ENCODE results near the gene MKRN2. TPM values are rescaled to one million over a fixed set of nuclear protein-coding genes. Genes with fewer than 3 reads are reported as not detected.

MKRN2 gene
- polyA plus RNA-seq, 3 donors = 18.2 to 30.9 (median 29.6) TPM

GRCh38 chr3:12521010-12521409 lies 35.9 kb upstream of the MKRN2 start:
- H2AFZ ChIP-seq (ENCODE audit: insufficient read depth, low read depth, low read length, poor library complexity, severe bottlenecking) = no peak overlapping the region
- no peaks in the 10 kb centered on the region for H3K79me2 ChIP-seq (ENCODE audit: insufficient read depth, low read length)
- Mint-ChIP-seq H3K4me1 (no peaks in the 10 kb centered on the region), H3K9me3 (peaks cover 0 to 2% (median 0%) of the 10 kb centered on the region in 7 donors), H3K36me3 (peaks cover 30 to 48% of the 10 kb centered on the region in 2 donors), H3K27ac (no peak overlapping the region), H3K27me3 (ENCODE audit: low read depth in 3 of 3) (no peaks in the 10 kb centered on the region), H3K4me3 (no peak overlapping the region)
- H3K9me3 ChIP-seq (replicated peaks in 1 of 2; ENCODE audit: control insufficient read depth in 1 of 2, insufficient read depth in 1 of 2, low read length in 2 of 2) = no peaks in the 10 kb centered on the region
- H3K4me1 ChIP-seq (ENCODE audit: control insufficient read depth in 1 of 2, insufficient read depth in 2 of 2, low read length in 2 of 2) = no peaks in the 10 kb centered on the region
- no peak overlapping the region for H3K4me2 ChIP-seq (replicated peaks; ENCODE audit: extremely low read depth, low read length, poor library complexity, severe bottlenecking)
- no peak overlapping the region for H3K27ac ChIP-seq (ENCODE audit: low read depth in 1 of 2, low read length in 2 of 2)
- H3K36me3 ChIP-seq (replicated peaks in 1 of 2; ENCODE audit: control insufficient read depth in 1 of 2, insufficient read depth in 2 of 2, low read length in 2 of 2) = peaks cover 14 to 41% of the 10 kb centered on the region in 2 donors
- no peaks in the 10 kb centered on the region for H4K20me1 ChIP-seq (ENCODE audit: insufficient read depth, low read length)
- intact Hi-C loops (cut with micrococcal nuclease) = no loop called here
- H3K4me3 ChIP-seq (replicated peaks in 1 of 3; ENCODE audit: low read depth in 2 of 3, low read length in 3 of 3) = no peak overlapping the region
- H3K27me3 ChIP-seq (ENCODE audit: control insufficient read depth in 2 of 2, insufficient read depth in 2 of 2, low read length in 2 of 2) = no peaks in the 10 kb centered on the region
- DNase-seq = no peak
- 100% methylated on average over 1 of the region's 2 CpGs for WGBS (ENCODE audit: insufficient coverage)
- H3K9ac ChIP-seq (ENCODE audit: insufficient read depth, low read length, poor library complexity, severe bottlenecking) = no peak overlapping the region
- TF ChIP-seq CTCF (IDR thresholded peaks at IDR 0.05) = no peak

- peaks cover 0 to 2% (median 0%) of the 10 kb centered on the region in 7 donors for H3K9me3 Mint-ChIP-seq
- no peak overlapping the region for H3K9ac ChIP-seq (ENCODE audit: insufficient read depth, low read length, poor library complexity, severe bottlenecking)
- H3K4me3 ChIP-seq (replicated peaks in 1 of 3; ENCODE audit: low read depth in 2 of 3, low read length in 3 of 3) = no peak overlapping the region
- H3K4me1 ChIP-seq (ENCODE audit: control insufficient read depth in 1 of 2, insufficient read depth in 2 of 2, low read length in 2 of 2) = no peaks in the 10 kb centered on the region
- TF ChIP-seq CTCF (IDR thresholded peaks at IDR 0.05) = no peak
- DNase-seq = no peak
- H4K20me1 ChIP-seq (ENCODE audit: insufficient read depth, low read length) = no peaks in the 10 kb centered on the region
- no peak overlapping the region for H3K4me2 ChIP-seq (replicated peaks; ENCODE audit: extremely low read depth, low read length, poor library complexity, severe bottlenecking)
- H3K4me3 Mint-ChIP-seq = no peak overlapping the region
- no peak overlapping the region for H3K27ac ChIP-seq (ENCODE audit: low read depth in 1 of 2, low read length in 2 of 2)
- H3K27ac Mint-ChIP-seq = no peak overlapping the region
- H3K27me3 Mint-ChIP-seq (ENCODE audit: low read depth in 3 of 3) = no peaks in the 10 kb centered on the region
- H3K79me2 ChIP-seq (ENCODE audit: insufficient read depth, low read length) = no peaks in the 10 kb centered on the region
- intact Hi-C loops (cut with micrococcal nuclease) = no loop called here
- H3K27me3 ChIP-seq (ENCODE audit: control insufficient read depth in 2 of 2, insufficient read depth in 2 of 2, low read length in 2 of 2) = no peaks in the 10 kb centered on the region
- no CpG with 5 or more reads among the region's 1 CpG for WGBS (ENCODE audit: insufficient coverage)
- peaks cover 32 to 55% of the 10 kb centered on the region in 2 donors for H3K36me3 Mint-ChIP-seq
- no peaks in the 10 kb centered on the region for H3K9me3 ChIP-seq (replicated peaks in 1 of 2; ENCODE audit: control insufficient read depth in 1 of 2, insufficient read depth in 1 of 2, low read length in 2 of 2)
- H3K36me3 ChIP-seq (replicated peaks in 1 of 2; ENCODE audit: control insufficient read depth in 1 of 2, insufficient read depth in 2 of 2, low read length in 2 of 2) = peaks cover 18 to 52% of the 10 kb centered on the region in 2 donors
- no peaks in the 10 kb centered on the region for H3K4me1 Mint-ChIP-seq
- H2AFZ ChIP-seq (ENCODE audit: insufficient read depth, low read depth, low read length, poor library complexity, severe bottlenecking) = no peak overlapping the region
Measured at GRCh38 chr3:12522721-12523120, 34.2 kb upstream of the MKRN2 start.
